Measurements from ENCODE around the gene SLC45A3.

Gene SLC45A3

GRCh38 chr1:205672395-205672889 lies 7.9 kb downstream of the SLC45A3 start:
- no peak overlapping the region for H3K4me3 ChIP-seq (ENCODE audit: low read depth, low read length)
- H3K9me3 ChIP-seq (ENCODE audit: control insufficient read depth, insufficient read depth, low read depth, low read length), result no peaks in the 10 kb centered on the region
- CTCF ChIA-PET, result interaction anchor here (0.9 to 3.6 kb wide), 4 partner anchors 14 to 347 kb away, joined by 3 to 15 read pairs (median 6); no protein-coding TSS in a partner anchor
- no peaks in the 10 kb centered on the region for H3K36me3 ChIP-seq (ENCODE audit: control insufficient read depth in 2 of 2, insufficient read depth in 1 of 2, low read length in 2 of 2)
- H3K27ac ChIP-seq (ENCODE audit: extremely low read depth, low read depth, low read length), result no peak overlapping the region
- POLR2A ChIA-PET, result no interaction called here
- no peak for TF ChIP-seq ZNF391 (tag by site-specific recombination; IDR thresholded peaks at IDR 0.05; ENCODE audit: borderline replicate concordance, low read depth)
- peak; percentile 32; the same call in 1 of the 2 replicates for TF ChIP-seq ZNF654 (tag by site-specific recombination; IDR thresholded peaks at IDR 0.05; ENCODE audit: low read depth)
- no peaks in the 10 kb centered on the region for H3K4me1 ChIP-seq (ENCODE audit: control insufficient read depth, insufficient read depth, low read length)

GRCh38 chr1:205670611-205671430 lies 9.5 kb downstream of the SLC45A3 start:
- no peak overlapping the region for H3K27ac ChIP-seq (ENCODE audit: extremely low read depth, low read depth, low read length)
- TF ChIP-seq ZNF280C (tag by site-specific recombination; IDR thresholded peaks at IDR 0.05) (no peak), ZNF501 (tag by site-specific recombination; IDR thresholded peaks at IDR 0.05) (no peak), ZNF707 (tag by site-specific recombination; IDR thresholded peaks at IDR 0.05) (no peak), REPIN1 (tag by site-specific recombination; IDR thresholded peaks at IDR 0.05; ENCODE audit: low read depth) (no peak), SCRT2 (tag by site-specific recombination; IDR thresholded peaks at IDR 0.05) (peak; percentile 74), ATF2 (tag by site-specific recombination; IDR thresholded peaks at IDR 0.05; ENCODE audit: low read depth) (no peak)

GRCh38 chr1:205670150-205670446 lies 10.2 kb downstream of the SLC45A3 start:
- CTCF ChIA-PET, result interaction anchor here (3.8 to 6.0 kb wide), 2 partner anchors 11 to 41 kb away, joined by 17 to 47 read pairs; no protein-coding TSS in a partner anchor
- POLR2A ChIA-PET, result no interaction called here
- H3K9me3 ChIP-seq (ENCODE audit: control insufficient read depth, insufficient read depth, low read depth, low read length), result no peaks in the 10 kb centered on the region

More at GRCh38 chr1:205670611-205671430, 9.5 kb downstream of the SLC45A3 start:
- CTCF ChIA-PET, result interaction anchor here (0.6 to 6.0 kb wide), 3 partner anchors 12 to 231 kb away, joined by 3 to 47 read pairs (median 15); no protein-coding TSS in a partner anchor
- POLR2A ChIA-PET, result interaction anchor here (1.1 kb wide), 1 partner anchor 9 kb away, joined by 3 read pairs; the partner anchor contains the start of gene SLC45A3
- H3K4me1 ChIP-seq (ENCODE audit: control insufficient read depth, insufficient read depth, low read length), result no peaks in the 10 kb centered on the region
- H3K36me3 ChIP-seq (ENCODE audit: control insufficient read depth in 2 of 2, insufficient read depth in 1 of 2, low read length in 2 of 2), result no peaks in the 10 kb centered on the region
- no peak overlapping the region for H3K4me3 ChIP-seq (ENCODE audit: low read depth, low read length)
- H3K9me3 ChIP-seq (ENCODE audit: control insufficient read depth, insufficient read depth, low read depth, low read length), result no peaks in the 10 kb centered on the region

GRCh38 chr1:205669341-205670149 lies 10.8 kb downstream of the SLC45A3 start:
- TF ChIP-seq ZNF280C (tag by site-specific recombination; IDR thresholded peaks at IDR 0.05), result no peak
- peak; percentile 64 for TF ChIP-seq KLF1 (tag by site-specific recombination; IDR thresholded peaks at IDR 0.05)
- no peak for TF ChIP-seq ZNF513 (tag by site-specific recombination; IDR thresholded peaks at IDR 0.05)
- TF ChIP-seq ZNF704 (tag by site-specific recombination; IDR thresholded peaks at IDR 0.05), result no peak
- TF ChIP-seq ZNF423 (tag by site-specific recombination; IDR thresholded peaks at IDR 0.05), result no peak
- no peak overlapping the region for H3K4me3 ChIP-seq (ENCODE audit: low read depth, low read length)
- ChIA-PET POLR2A (no interaction called here), CTCF (interaction anchor here (0.6 to 6.0 kb wide), 3 partner anchors 11 to 311 kb away, joined by 3 to 47 read pairs (median 17); no protein-coding TSS in a partner anchor)
- no peak overlapping the region for H3K27ac ChIP-seq (ENCODE audit: extremely low read depth, low read depth, low read length)
- H3K36me3 ChIP-seq (ENCODE audit: control insufficient read depth in 2 of 2, insufficient read depth in 1 of 2, low read length in 2 of 2), result peaks cover 0 to 1% of the 10 kb centered on the region in 2 experiments; a peak in 1 of 3 replicates
- H3K9me3 ChIP-seq (ENCODE audit: control insufficient read depth, insufficient read depth, low read depth, low read length), result no peaks in the 10 kb centered on the region
- H3K4me1 ChIP-seq (ENCODE audit: control insufficient read depth, insufficient read depth, low read length), result no peaks in the 10 kb centered on the region

More at GRCh38 chr1:205670150-205670446, 10.2 kb downstream of the SLC45A3 start:
- no peak overlapping the region for H3K27ac ChIP-seq (ENCODE audit: extremely low read depth, low read depth, low read length)
- TF ChIP-seq ZNF473 (tag by site-specific recombination; IDR thresholded peaks at IDR 0.05), result no peak
- 0 out of 2 replicates have a peak, but pooled peaks have one; percentile 6 for TF ChIP-seq ZFHX2 (tag by site-specific recombination; conservative IDR thresholded peaks at IDR 0.05)
- no peak overlapping the region for H3K4me3 ChIP-seq (ENCODE audit: low read depth, low read length)
- no peaks in the 10 kb centered on the region for H3K36me3 ChIP-seq (ENCODE audit: control insufficient read depth in 2 of 2, insufficient read depth in 1 of 2, low read length in 2 of 2)
- no peaks in the 10 kb centered on the region for H3K4me1 ChIP-seq (ENCODE audit: control insufficient read depth, insufficient read depth, low read length)
